GM21529 (cell line): ENCODE results near the gene ATF7IP2.
"Not testable (repeated sequence)": the region's sequence is repeated elsewhere in the genome, so short reads cannot be mapped to it uniquely, and the experiment has no call there.

Source experiments
- ATAC-seq: cut with Tn5 transposase; IDR thresholded peaks from one replicate; pipeline ENCODE4 v1.9.1; 2021; ENCODE audit not compliant: unreplicated experiment

ATF7IP2 gene

GRCh38 chr16:10373556-10373955 lies 12.3 kb upstream of the ATF7IP2 start:
- ATAC-seq: no peak

DNA sequence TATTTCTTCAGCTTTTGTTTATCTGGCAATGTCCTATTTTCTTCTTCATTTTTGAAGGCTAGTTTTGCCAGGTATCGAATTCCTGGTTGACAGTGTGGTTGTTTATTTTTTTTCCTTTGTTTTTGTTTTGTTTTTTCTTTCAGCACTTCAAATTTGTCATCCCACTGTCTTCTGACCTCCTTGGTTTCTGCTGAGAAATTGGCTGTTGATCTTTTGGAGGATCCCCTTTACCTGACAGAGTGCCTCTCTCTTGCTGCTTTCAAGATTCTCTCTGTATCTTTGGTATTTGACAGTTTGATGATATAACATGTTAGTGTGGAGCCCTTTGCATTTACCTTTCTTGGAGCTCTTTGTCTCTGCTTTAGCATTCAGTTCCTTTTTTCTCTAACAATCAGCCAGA lies 9.6 kb upstream of the ATF7IP2 start:
- ATAC-seq: no peak

- no peak for ATAC-seq
These were observed 2.2 kb upstream of the ATF7IP2 start for GRCh38 chr16:10383626-10384025.

DNA sequence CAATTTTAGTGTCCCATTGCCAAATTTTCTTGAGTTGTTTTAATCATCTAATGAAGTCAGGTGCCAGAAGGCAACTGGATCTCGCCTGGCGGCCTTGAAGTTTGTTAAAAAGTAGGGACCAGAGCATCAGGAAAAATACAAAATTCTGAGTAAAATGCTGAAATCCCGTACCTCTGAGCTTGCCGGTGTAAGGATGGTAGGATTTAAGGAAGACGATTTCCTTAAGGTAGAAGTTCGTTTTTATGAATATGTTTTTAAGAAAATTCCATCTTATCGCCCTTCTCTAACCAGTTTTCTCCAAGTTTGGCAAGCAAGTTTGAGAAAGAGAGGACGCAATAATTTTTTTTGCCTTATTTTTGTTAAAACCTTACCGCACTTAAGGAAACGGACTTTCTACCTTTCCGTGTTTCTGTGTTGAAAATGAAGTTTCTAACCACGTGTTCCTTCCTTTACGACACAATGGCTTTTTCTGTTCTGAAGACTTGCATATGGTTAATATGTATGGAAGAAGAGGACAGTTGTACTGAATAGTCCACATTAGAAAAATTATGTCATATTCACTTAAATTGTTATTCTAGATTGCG lies 748 bp downstream of the ATF7IP2 start:
- no peak for ATAC-seq

DNA sequence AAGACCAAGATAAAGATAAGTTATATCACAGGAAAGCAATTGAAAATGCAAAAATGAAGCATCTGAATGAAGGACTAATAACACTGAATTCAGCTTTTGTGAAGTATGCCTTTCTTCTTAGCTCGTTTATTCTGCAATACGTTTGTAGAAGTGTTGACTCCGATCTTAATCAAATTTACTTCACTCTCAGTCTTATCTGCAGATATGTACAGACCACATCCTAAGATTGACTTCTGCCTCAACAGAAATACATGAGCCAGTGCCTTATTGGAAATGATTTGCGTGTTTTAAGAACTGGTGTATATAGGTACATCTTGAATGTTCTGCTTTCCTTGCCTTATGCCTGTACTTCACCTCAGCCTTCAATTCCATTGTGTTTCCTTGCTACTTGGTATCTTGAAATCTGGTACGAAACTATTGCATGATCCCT lies 1.3 kb downstream of the ATF7IP2 start:
- no peak for ATAC-seq

DNA sequence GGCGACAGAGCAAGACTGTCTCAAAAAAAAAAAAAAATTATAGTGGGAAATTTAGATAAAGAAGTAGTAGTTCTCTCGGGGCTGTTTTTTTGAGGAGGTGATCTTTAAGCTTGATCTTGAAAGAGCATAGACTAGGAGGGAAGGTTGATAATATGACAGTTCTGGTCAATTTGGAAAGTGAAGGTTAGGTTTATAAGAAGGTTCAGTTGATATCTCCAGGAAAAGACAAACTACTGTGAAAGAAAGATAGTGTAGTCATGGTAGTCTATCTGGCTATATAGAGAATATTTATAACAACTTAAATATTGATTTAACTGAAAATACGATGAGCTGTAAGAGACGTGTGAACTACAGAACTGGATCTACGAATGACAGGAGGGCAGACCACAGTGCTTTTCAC lies 3.1 kb downstream of the ATF7IP2 start:
- no peak for ATAC-seq

- no peak for ATAC-seq
These were observed 4.5 kb downstream of the ATF7IP2 start for GRCh38 chr16:10390330-10390729.

- no peak for ATAC-seq
These were observed 5.0 kb downstream of the ATF7IP2 start for GRCh38 chr16:10390867-10391266.

DNA sequence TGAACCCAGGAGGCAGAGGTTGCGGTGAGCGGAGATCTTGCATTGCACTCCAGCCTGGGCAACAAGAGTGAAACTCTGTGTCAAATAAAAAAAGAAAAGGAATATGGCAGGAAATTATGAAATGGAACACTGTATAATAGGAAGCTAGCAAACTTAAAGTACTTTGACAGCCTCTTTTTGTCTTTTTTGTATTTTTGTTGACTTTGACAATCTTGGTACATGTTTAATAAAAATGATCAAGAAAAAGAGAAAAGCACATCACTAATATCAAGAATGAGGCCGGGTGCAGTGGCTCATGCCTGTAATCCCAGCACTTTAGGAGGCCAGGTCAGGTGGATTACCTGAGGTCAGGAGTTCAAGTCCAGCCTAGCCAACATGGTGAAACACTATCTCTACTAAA lies 5.5 kb downstream of the ATF7IP2 start:
- no peak for ATAC-seq

DNA sequence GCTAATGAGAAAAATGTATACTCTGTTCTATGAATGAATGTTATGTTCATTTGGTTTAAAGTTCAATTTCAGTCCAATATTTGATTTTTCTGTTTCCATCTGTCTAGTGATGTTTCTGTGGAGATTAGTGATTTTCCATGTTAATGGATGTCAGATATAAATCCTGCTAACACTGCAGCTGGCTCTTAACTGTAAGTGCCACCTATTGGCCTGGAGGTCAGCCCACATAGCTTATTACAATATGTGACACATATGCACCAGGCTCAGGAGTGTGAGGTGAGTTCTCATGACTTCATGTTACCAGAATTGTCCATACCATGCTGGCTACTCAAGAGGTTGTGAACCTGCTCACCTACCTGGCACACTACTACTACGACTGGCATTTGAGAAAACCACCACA lies 17.1 kb downstream of the ATF7IP2 start:
- ATAC-seq: no peak

DNA sequence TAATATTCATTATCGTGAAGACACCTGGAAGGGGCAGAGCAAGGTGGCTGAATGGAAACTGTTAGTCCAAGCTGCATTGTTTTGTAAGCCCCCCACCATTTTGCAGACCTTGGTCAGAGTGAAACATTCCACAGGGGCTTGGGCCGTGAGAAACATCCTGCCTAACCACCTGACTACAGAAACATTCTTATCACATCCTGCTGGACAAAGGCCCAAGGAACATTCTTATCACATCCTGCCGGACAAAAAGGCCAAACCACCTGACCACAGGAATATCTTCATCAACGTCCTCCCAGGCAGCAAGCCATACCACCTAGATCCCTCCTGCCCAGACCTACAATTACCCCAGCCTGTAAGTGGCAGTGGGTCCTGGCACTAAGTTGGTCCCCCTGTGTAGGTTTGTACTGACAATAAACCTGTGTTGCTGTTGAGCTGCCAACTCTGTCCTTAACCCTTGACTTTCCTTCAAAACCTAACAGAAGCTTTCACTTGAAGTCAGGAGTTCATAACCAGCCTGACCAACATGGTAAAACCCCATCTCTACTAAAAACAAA lies 19.6 kb downstream of the ATF7IP2 start:
- ATAC-seq: no peak

DNA sequence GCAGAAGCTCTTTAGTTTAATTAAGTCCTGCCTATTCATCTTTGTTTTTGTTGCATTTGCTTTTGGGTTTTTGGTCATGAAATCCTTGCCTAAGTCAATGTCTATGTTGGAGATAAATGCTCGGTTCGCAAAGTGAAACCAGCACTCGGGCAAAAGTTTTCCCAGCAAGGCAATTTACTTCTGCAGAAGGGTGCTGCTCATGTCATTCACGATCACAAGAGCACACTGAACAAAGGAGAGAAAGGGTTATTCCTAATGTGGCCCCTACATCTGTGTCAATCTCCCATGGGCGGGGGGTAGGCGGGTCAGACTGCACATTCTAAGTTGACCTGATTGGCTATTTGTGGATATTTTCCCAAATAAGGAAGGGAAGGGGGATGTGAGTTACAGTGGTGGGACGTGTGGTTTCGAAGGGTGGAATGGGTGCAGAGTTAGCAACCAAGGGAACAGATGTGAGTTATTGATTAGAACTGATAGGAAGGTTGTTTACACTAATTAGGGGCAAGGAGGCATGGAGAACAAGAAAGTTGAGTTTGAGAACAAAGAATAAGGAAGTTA lies 23.0 kb downstream of the ATF7IP2 start:
- ATAC-seq: no peak

- ATAC-seq: not testable (repeated sequence)
These were observed 23.9 kb downstream of the ATF7IP2 start for GRCh38 chr16:10409713-10410112.

DNA sequence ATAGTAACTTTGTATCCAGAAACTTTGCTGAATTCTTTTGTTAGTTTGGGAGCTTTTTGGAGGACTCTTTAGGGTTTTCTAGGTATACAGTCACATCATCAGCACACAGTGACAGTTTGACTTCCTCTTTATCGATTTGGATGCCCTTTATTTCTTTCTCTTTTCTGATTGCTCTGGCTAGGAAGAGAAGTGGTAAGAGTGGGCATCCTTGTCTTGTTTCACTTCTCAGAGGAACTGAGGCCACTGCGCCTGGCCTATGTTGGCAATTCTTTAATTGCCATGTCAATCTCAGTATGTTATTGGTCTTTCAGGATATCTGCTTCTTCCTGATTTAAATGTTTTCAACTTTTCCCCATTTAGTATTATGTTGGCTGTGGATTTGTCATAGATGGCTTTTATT lies 24.6 kb downstream of the ATF7IP2 start:
- no peak for ATAC-seq

DNA sequence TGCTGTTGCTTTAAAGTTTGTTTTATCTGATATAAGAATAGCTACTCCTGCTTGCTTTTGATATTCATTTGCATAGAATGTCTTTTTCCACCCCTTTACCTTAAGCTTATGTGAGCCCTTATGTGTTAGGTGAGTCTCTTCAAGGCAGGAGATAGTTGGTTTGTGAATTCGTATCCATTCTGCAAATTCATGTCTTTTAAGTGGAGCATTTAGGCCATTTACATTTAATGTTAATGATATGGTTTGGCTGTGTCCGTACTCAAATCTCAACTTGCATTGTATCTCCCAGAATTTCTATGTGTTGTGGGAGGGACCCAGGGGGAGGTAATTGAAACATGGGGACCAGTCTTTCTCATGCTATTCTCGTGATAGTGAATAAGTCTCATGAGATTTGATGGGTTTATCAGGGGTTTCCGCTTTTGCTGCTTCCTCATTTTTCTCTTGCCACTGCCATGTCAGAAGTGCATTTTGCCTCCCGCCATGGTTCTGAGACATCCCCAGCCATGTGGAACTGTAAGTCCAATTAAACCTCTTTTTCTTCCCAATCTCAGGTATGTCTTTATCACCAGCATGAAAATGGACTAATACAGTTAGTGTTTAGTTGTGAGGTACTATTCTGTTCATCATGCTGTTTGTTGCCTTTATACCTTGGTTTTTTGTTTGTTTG lies 27.2 kb downstream of the ATF7IP2 start:
- no peak for ATAC-seq

DNA sequence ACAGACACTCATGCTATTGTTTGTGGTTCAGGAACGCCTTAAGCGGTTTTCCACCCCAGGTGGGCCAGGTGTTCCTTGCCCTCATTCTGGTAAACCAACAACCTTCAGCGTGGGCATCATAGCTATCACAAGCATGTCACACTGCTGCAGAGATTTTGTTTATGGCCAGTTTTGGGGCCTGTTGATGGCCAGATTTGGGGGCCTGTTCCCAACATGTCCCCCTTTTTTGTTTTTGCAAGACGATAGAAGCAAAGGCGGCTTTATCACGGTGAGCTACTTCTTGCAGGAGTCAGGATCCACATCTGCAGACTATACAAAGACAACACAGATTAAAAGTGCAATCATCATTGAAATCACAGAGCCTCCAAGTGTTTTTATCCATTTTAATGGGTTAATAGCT lies 32.3 kb downstream of the ATF7IP2 start:
- not testable (repeated sequence) for ATAC-seq

- ATAC-seq: no peak
These were observed 33.8 kb downstream of the ATF7IP2 start for GRCh38 chr16:10419701-10420100.

DNA sequence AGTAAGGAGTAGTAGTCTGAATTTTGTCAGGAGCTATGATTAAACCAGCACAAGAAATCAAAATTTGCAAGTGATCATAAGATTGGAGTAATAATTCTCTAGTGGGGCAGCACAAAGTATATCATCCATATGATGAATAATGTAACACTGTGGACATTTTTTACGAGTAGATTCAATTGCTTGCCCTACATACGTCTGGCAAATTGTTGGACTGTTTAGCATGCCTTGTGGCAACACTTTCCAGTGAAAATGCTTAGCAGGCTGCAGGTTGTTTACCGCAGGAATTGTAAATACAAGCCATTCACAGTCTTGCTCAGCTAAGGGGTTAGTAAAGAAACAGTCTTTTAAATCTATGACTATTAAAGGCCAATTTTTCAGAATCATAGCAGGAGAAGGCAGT lies 35.7 kb downstream of the ATF7IP2 start:
- no peak for ATAC-seq

GRCh38 chr16:10428433-10429168 lies 42.7 kb downstream of the ATF7IP2 start:
- no peak for ATAC-seq

- not testable (repeated sequence) for ATAC-seq
These were observed 43.6 kb downstream of the ATF7IP2 start for GRCh38 chr16:10429299-10429969.

GRCh38 chr16:10441726-10442125 lies 55.9 kb downstream of the ATF7IP2 start:
- ATAC-seq: no peak
